ENCODE results near the gene B4GALT7. TPM values are rescaled to one million over a fixed set of nuclear protein-coding genes. Genes with fewer than 3 reads are reported as not detected.

B4GALT7 gene
- total RNA-seq, 1 experiment from 2014 or later, result 15.0 TPM

- TF ChIP-seq EZH2 (IDR thresholded peaks at IDR 0.05; ENCODE audit: borderline replicate concordance, low read depth, low read length, poor library complexity, severe bottlenecking), result no peak
- TF ChIP-seq, protein P1, sequence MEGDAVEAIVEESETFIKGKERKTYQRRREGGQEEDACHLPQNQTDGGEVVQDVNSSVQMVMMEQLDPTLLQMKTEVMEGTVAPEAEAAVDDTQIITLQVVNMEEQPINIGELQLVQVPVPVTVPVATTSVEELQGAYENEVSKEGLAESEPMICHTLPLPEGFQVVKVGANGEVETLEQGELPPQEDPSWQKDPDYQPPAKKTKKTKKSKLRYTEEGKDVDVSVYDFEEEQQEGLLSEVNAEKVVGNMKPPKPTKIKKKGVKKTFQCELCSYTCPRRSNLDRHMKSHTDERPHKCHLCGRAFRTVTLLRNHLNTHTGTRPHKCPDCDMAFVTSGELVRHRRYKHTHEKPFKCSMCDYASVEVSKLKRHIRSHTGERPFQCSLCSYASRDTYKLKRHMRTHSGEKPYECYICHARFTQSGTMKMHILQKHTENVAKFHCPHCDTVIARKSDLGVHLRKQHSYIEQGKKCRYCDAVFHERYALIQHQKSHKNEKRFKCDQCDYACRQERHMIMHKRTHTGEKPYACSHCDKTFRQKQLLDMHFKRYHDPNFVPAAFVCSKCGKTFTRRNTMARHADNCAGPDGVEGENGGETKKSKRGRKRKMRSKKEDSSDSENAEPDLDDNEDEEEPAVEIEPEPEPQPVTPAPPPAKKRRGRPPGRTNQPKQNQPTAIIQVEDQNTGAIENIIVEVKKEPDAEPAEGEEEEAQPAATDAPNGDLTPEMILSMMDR (conservative IDR thresholded peaks at IDR 0.05; ENCODE audit: low read depth, low read length), result no peak
- CTCF ChIA-PET, result no interaction called here
- peak; percentile 18 for DNase-seq (ENCODE audit: low spot score)
- Histone ChIP-seq H3K27me3 (replicated peaks; ENCODE audit: insufficient read depth, low read depth, low read length, poor library complexity) (no peaks in the 10 kb centered on the region), H3K4me1 (ENCODE audit: insufficient read depth, low read length, poor library complexity, severe bottlenecking) (no peaks in the 10 kb centered on the region), H3K27ac (ENCODE audit: low read depth, low read length, poor library complexity, severe bottlenecking) (peak overlapping the region; percentile 80), H3K9me3 (ENCODE audit: low read depth, low read length, poor library complexity, severe bottlenecking) (no peaks in the 10 kb centered on the region), H3K4me3 (ENCODE audit: low read depth, low read length, poor library complexity, severe bottlenecking) (peak overlapping the region; percentile 85), H3K36me3 (ENCODE audit: insufficient read depth, low read length, poor library complexity, severe bottlenecking) (peaks cover 12% of the 10 kb centered on the region)
- intact Hi-C loops (cut with micrococcal nuclease; ENCODE audit: unreplicated experiment), result no loop called here
- POLR2A ChIA-PET (ENCODE audit: low non-redundant PET), result no interaction called here
- BruUV-seq (replicated peaks), result no TSS peak
Observed at GRCh38 chr5:177553671-177554429, 46.1 kb upstream of the B4GALT7 start.

DNA sequence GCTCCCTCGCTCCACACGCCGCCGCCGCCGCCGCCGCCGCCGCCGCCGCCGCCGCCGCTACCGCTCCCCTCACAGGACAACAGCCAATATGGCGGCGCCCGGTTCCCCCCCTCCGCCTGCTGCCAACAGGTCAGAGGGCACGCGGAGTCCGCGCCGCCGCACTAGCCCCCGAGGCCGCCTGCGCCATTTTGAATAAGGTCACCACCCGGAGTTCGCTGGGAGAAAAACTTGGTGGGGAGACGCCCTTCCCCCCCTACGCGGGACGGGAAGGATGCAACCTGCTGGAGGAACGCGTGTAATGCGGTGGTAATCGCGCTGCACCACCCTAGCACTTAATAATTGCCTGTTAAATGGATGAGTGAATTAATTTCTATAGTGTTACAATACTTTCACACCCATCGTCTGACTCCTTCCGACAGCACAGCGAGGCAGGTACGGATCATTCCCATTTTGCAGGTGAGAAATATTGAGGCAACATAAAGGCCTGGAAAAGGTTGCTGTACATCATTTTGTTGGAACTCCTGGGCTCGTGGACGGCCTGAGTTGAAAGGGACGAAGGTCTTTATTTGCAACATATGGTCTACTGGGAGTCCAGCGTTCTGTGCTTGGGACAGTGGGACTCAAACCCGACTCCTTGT, 45.3 kb upstream of the B4GALT7 start, which contains the start of gene FAM193B:
Gene FAM193B (minus strand): TSS at position 90 of the 638 bp plus-strand sequence. CDS start 105 bp downstream, outside the sequence.
- peaks cover 12% of the 10 kb centered on the region for H3K36me3 ChIP-seq (ENCODE audit: insufficient read depth, low read length, poor library complexity, severe bottlenecking)
- H3K27me3 ChIP-seq (replicated peaks; ENCODE audit: insufficient read depth, low read depth, low read length, poor library complexity), result no peaks in the 10 kb centered on the region
- ChIA-PET POLR2A (ENCODE audit: low non-redundant PET) (no interaction called here), CTCF (no interaction called here)
- H3K27ac ChIP-seq (ENCODE audit: low read depth, low read length, poor library complexity, severe bottlenecking), result peak within 1 kb of the TSS; percentile 80
- TF ChIP-seq, protein P1 (conservative IDR thresholded peaks at IDR 0.05; ENCODE audit: low read depth, low read length), result no peak
- TF ChIP-seq EZH2 (IDR thresholded peaks at IDR 0.05; ENCODE audit: borderline replicate concordance, low read depth, low read length, poor library complexity, severe bottlenecking), result no peak
- DNase-seq (ENCODE audit: low spot score), result peak; percentile 94
- H3K9me3 ChIP-seq (ENCODE audit: low read depth, low read length, poor library complexity, severe bottlenecking), result no peaks in the 10 kb centered on the region
- peak within 1 kb of the TSS; percentile 85 for H3K4me3 ChIP-seq (ENCODE audit: low read depth, low read length, poor library complexity, severe bottlenecking)
- no TSS peak for BruUV-seq (replicated peaks)
- intact Hi-C loops (cut with micrococcal nuclease; ENCODE audit: unreplicated experiment), result no loop called here
- H3K4me1 ChIP-seq (ENCODE audit: insufficient read depth, low read length, poor library complexity, severe bottlenecking), result no peaks in the 10 kb centered on the region

DNA sequence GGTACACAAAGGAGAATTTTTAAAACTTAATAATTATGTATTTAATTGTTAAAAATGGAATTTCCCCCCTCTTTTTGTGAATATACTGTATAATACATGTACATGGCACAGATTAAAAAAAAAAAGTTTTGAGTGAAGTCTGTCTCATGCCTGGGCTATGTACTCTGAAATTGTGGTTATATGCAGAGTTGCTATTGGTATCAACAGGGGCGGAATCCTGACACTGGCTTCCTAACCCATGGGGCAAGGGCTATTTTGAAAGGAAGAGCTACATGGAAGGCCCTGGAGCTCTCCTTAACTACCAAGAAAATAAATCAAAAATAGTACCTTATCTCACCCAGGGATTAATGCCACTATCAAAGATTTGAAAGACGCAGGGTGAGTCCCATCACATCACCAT, 44.7 kb upstream of the B4GALT7 start:
- TF ChIP-seq EZH2 (IDR thresholded peaks at IDR 0.05; ENCODE audit: borderline replicate concordance, low read depth, low read length, poor library complexity, severe bottlenecking), result no peak
- TF ChIP-seq, protein P1 (conservative IDR thresholded peaks at IDR 0.05; ENCODE audit: low read depth, low read length), result no peak
- Histone ChIP-seq H3K4me1 (ENCODE audit: insufficient read depth, low read length, poor library complexity, severe bottlenecking) (no peaks in the 10 kb centered on the region), H3K9me3 (ENCODE audit: low read depth, low read length, poor library complexity, severe bottlenecking) (no peaks in the 10 kb centered on the region), H3K4me3 (ENCODE audit: low read depth, low read length, poor library complexity, severe bottlenecking) (peak overlapping the region; percentile 85), H3K36me3 (ENCODE audit: insufficient read depth, low read length, poor library complexity, severe bottlenecking) (peaks cover 11% of the 10 kb centered on the region), H3K27ac (ENCODE audit: low read depth, low read length, poor library complexity, severe bottlenecking) (no peak overlapping the region), H3K27me3 (replicated peaks; ENCODE audit: insufficient read depth, low read depth, low read length, poor library complexity) (no peaks in the 10 kb centered on the region)
- no peak for DNase-seq (ENCODE audit: low spot score)
- ChIA-PET CTCF (no interaction called here), POLR2A (ENCODE audit: low non-redundant PET) (no interaction called here)
- BruUV-seq (replicated peaks), result no TSS peak
- intact Hi-C loops (cut with micrococcal nuclease; ENCODE audit: unreplicated experiment), result no loop called here
